Endothelial cell of umbilical vein (primary cell): Measurements from ENCODE around the gene DDX55. TPM values are rescaled to one million over a fixed set of nuclear protein-coding genes. Genes with fewer than 3 reads are reported as not detected.

Experiments used
- BruUV-seq: library from RNA; stranded (reverse); fragments of 400-500 nt; replicated peaks from 2 replicates; lab custom pipeline; 2021; lab: Mats Ljungman, UMichigan
- CTCF ChIA-PET: fragments of 300-600, 350-600 bp; sonication (Branson Sonifier 250); formaldehyde crosslinking; loops from one replicate; lab custom pipeline; 2021; ENCODE audit warnings: antibody characterized with exemption, inconsistent platforms; lab: Charles Lee
- POLR2A ChIA-PET: fragments of 300-600, 350-600 bp; sonication (Branson Sonifier 250); formaldehyde crosslinking; loops from one replicate; lab custom pipeline; 2021; ENCODE audit warnings: antibody characterized with exemption, inconsistent platforms; lab: Charles Lee
- DNase-seq: peaks from one replicate; pipeline ENCODE4 v3.0.0-alpha.2; 2011; ENCODE audit warnings: low read depth, low spot score
- FAIRE-seq: peaks from 2 replicates; lab custom pipeline; 2011; peaks lifted over from hg19 to GRCh38; lab: Jason Lieb, UNC
- H2AFZ ChIP-seq: 2 replicates; pipeline ENCODE4 v1.6.0; 2012; ENCODE audit warnings: low read depth, low read length, control low read depth, inconsistent platforms
- H3K27ac ChIP-seq: 2 replicates; pipeline ENCODE4 v1.5.1; 2011; ENCODE audit warnings: low read depth, mild to moderate bottlenecking, control low read depth, low read length, moderate library complexity; ENCODE audit not compliant: insufficient read depth
- H3K27me3 ChIP-seq, 2 experiments: 2 replicates each; pipeline versions ENCODE4 v1.6.0 to v1.6.1; 2011; ENCODE audit warnings: low read length in 2 of 2, mixed read lengths in 1 of 2; ENCODE audit not compliant: control insufficient read depth in 2 of 2, insufficient read depth in 2 of 2
- H3K36me3 ChIP-seq, 2 experiments: 2 replicates in 1 of 2; 3 replicates in 1 of 2; pipeline ENCODE4 v1.5.1; 2011; ENCODE audit warnings: low read length in 2 of 2, mild to moderate bottlenecking in 1 of 2, moderate library complexity in 1 of 2; ENCODE audit not compliant: control insufficient read depth in 2 of 2, insufficient read depth in 2 of 2; ENCODE audit errors: extremely low read depth in 1 of 2
- H3K4me1 ChIP-seq: 3 replicates; pipeline ENCODE4 v1.5.1; 2011; ENCODE audit warnings: mild to moderate bottlenecking, low read length; ENCODE audit not compliant: control insufficient read depth, insufficient read depth; ENCODE audit errors: extremely low read depth
- H3K4me2 ChIP-seq: 2 replicates; pipeline ENCODE4 v1.6.1; 2011; ENCODE audit warnings: low read length, control low read depth, mixed read lengths; ENCODE audit not compliant: insufficient read depth
- H3K4me3 ChIP-seq, 3 experiments: fragments of 200-600 bp in 1 of 3; sonication (generic), shearing (Covaris generic) in 1 of 3; replicated peaks in 1 of 3; 2 replicates each; pipeline ENCODE4 v1.5.1; 2011 to 2016; ENCODE audit warnings: control low read depth in 3 of 3, low read length in 3 of 3, mild to moderate bottlenecking in 2 of 3, inconsistent platforms in 1 of 3, low read depth in 1 of 3, moderate library complexity in 1 of 3; ENCODE audit not compliant: insufficient read depth in 1 of 3
- H3K79me2 ChIP-seq: 2 replicates; pipeline ENCODE4 v1.6.0; 2012; ENCODE audit warnings: low read length, inconsistent platforms; ENCODE audit not compliant: control insufficient read depth, insufficient read depth
- H3K9ac ChIP-seq: replicated peaks from 2 replicates; pipeline ENCODE3; 2011; ENCODE audit warnings: low read length, control low read depth; ENCODE audit not compliant: insufficient read depth; ENCODE audit errors: extremely low read depth
- H3K9me1 ChIP-seq: replicated peaks from 3 replicates; pipeline ENCODE4 v1.6.0; 2011; ENCODE audit warnings: mild to moderate bottlenecking, low read length; ENCODE audit not compliant: control insufficient read depth, insufficient read depth; ENCODE audit errors: extremely low read depth
- H3K9me3 ChIP-seq: replicated peaks from 2 replicates; pipeline ENCODE4 v1.5.1; 2012; ENCODE audit warnings: low read length, inconsistent platforms; ENCODE audit not compliant: control insufficient read depth, insufficient read depth
- H4K20me1 ChIP-seq: replicated peaks from 2 replicates; pipeline ENCODE3; 2011; ENCODE audit warnings: mild to moderate bottlenecking, low read length; ENCODE audit not compliant: control insufficient read depth, insufficient read depth; ENCODE audit errors: extremely low read depth
- EZH2 ChIP-seq: IDR thresholded peaks from 2 replicates; pipeline ENCODE4 v1.6.1; 2012; ENCODE audit warnings: borderline replicate concordance, low read depth, mild to moderate bottlenecking, moderate library complexity, low read length, inconsistent platforms; ENCODE audit not compliant: severe bottlenecking
- FOS ChIP-seq: IDR thresholded peaks from 2 replicates; pipeline ENCODE4 v1.6.1; 2011; ENCODE audit warnings: mild to moderate bottlenecking, low read length, moderate library complexity, borderline replicate concordance; ENCODE audit not compliant: insufficient read depth
- GATA2 ChIP-seq: IDR thresholded peaks from 2 replicates; pipeline ENCODE4 v1.7.0; 2011; ENCODE audit warnings: low read depth, mild to moderate bottlenecking, moderate library complexity, mixed read lengths, low read length; ENCODE audit not compliant: insufficient read length, insufficient read depth
- JUN ChIP-seq: IDR thresholded peaks from 2 replicates; pipeline ENCODE4 v1.6.1; 2011; ENCODE audit warnings: borderline replicate concordance, low read depth; ENCODE audit not compliant: insufficient read length, insufficient read depth
- MYC ChIP-seq: IDR thresholded peaks from one replicate; pipeline ENCODE4 v1.6.1; 2011; ENCODE audit warnings: mild to moderate bottlenecking, low read depth, low read length
- POLR2A ChIP-seq: IDR thresholded peaks from 2 replicates; pipeline ENCODE4 v1.6.1; 2012; ENCODE audit warnings: low read depth, mild to moderate bottlenecking, control low read depth, low read length
- POLR2AphosphoS5 ChIP-seq: IDR thresholded peaks from 2 replicates; pipeline ENCODE4 v1.6.1; 2012; ENCODE audit warnings: low read depth, mild to moderate bottlenecking, control low read depth, low read length, moderate library complexity; ENCODE audit not compliant: insufficient read depth
- dilution Hi-C: fragments of 300-500 bp; cut with MboI; formaldehyde crosslinking; loops from one replicate; pipeline ENCODE4 v1.15.0; 2019; ENCODE audit warnings: low sequenced_read_pairs; ENCODE audit not compliant: extremely low pct_ligation_motif_present
- intact Hi-C: fragments of 100-400 bp; cut with micrococcal nuclease; formaldehyde crosslinking; loops from one replicate; pipeline ENCODE4 v1.10.0; 2022
- polyA plus RNA-seq, 4 experiments: library from polyadenylated mRNA; depleted of rRNA in 3 of 4; stranded (reverse) in 3 of 4; unstranded in 1 of 4; fragments of >200 nt; gene quantifications; 2 replicates each; pipeline versions ENCODE4 v1.2.1 to v1.2.3, GENCODE V29; 2011 to 2012; ENCODE audit warnings: missing spikeins in 1 of 4
- total RNA-seq: library from RNA; stranded (reverse); gene quantifications from 2 replicates; pipeline ENCODE4 v1.2.3, GENCODE V29; 2021
- TF ChIP-seq, protein P1 (sequence below): IDR thresholded peaks from 2 replicates; pipeline ENCODE4 v1.6.1; 2011; ENCODE audit not compliant: insufficient read depth, insufficient read length
- TF ChIP-seq, protein P2 (sequence below), 2 donors: IDR thresholded peaks; 1 replicate in 1 of 2; 2 replicates in 1 of 2; pipeline ENCODE4 v1.5.1; 2011; ENCODE audit warnings: low read length in 2 of 2, mild to moderate bottlenecking in 2 of 2, moderate library complexity in 2 of 2, control low read depth in 1 of 2, inconsistent platforms in 1 of 2, low read depth in 1 of 2; ENCODE audit not compliant: insufficient read depth in 1 of 2; ENCODE audit errors: extremely low read depth in 1 of 2

The DDX55 gene
- total and polyA plus RNA-seq, 2 donors (not counting 3 experiments of a cell fraction or from before 2014, with no cell fraction given) = 17.8 to 25.9 TPM

DNA sequence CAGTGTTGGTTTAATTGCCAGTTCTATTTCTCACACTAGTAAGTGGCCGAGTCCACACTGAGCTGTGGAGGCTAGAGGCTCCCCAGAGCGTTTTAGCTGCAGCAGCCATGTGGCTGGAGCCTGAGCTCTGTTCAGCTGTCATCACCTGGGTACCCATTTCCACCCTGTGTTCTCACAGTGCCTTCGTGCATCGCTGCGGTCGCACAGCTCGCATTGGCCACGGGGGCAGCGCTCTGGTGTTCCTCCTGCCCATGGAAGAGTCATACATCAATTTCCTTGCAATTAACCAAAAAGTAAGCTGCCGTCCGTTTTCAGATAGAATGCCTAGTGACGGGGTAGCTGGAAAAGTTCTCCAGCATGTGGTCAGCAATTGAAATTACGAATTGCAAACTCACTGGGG lies 15.7 kb downstream of the DDX55 start:
- Histone ChIP-seq H3K9me3 (no peaks in the 10 kb centered on the region), H3K27me3 (no peaks in the 10 kb centered on the region), H3K79me2 (peaks cover 2% of the 10 kb centered on the region), H3K9ac (no peak overlapping the region), H3K27ac (no peak overlapping the region), H3K36me3 (peaks cover 34 to 35% of the 10 kb centered on the region in 2 experiments), H2AFZ (no peak overlapping the region), H4K20me1 (no peaks in the 10 kb centered on the region), H3K4me3 (no peak overlapping the region), H3K9me1 (no peaks in the 10 kb centered on the region), H3K4me2 (no peak overlapping the region), H3K4me1 (no peaks in the 10 kb centered on the region)
- TF ChIP-seq JUN (no peak), POLR2A (no peak), MYC (no peak)
- TF ChIP-seq, protein P1, sequence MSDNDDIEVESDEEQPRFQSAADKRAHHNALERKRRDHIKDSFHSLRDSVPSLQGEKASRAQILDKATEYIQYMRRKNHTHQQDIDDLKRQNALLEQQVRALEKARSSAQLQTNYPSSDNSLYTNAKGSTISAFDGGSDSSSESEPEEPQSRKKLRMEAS = no peak
- TF ChIP-seq, protein P2, sequence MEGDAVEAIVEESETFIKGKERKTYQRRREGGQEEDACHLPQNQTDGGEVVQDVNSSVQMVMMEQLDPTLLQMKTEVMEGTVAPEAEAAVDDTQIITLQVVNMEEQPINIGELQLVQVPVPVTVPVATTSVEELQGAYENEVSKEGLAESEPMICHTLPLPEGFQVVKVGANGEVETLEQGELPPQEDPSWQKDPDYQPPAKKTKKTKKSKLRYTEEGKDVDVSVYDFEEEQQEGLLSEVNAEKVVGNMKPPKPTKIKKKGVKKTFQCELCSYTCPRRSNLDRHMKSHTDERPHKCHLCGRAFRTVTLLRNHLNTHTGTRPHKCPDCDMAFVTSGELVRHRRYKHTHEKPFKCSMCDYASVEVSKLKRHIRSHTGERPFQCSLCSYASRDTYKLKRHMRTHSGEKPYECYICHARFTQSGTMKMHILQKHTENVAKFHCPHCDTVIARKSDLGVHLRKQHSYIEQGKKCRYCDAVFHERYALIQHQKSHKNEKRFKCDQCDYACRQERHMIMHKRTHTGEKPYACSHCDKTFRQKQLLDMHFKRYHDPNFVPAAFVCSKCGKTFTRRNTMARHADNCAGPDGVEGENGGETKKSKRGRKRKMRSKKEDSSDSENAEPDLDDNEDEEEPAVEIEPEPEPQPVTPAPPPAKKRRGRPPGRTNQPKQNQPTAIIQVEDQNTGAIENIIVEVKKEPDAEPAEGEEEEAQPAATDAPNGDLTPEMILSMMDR (IDR thresholded peaks at IDR 0.05; ENCODE audit: extremely low read depth in 1 of 2, insufficient read depth in 1 of 2, low read depth in 1 of 2, low read length in 2 of 2) = no peak
- dilution Hi-C loops (loop anchor here (25.0 kb wide), 1 partner anchor 330 kb away; no protein-coding TSS in a partner anchor), intact Hi-C loops (loop anchor here (5.0 kb wide), 1 partner anchor 575 kb away; no protein-coding TSS in a partner anchor)
- POLR2A ChIA-PET = no interaction called here
- BruUV-seq = no TSS peak
- CTCF ChIA-PET = interaction anchor here (0.7 to 2.0 kb wide), 2 partner anchors 16 to 614 kb away, joined by 3 to 6 read pairs; partner anchors contain the start of gene DDX55
- DNase-seq (no peak), FAIRE-seq (no peak)

GRCh38 chr12:123621101-123621500 lies 19.2 kb downstream of the DDX55 start:
- Histone ChIP-seq H3K27me3 (no peaks in the 10 kb centered on the region), H3K36me3 (peaks cover 30 to 33% of the 10 kb centered on the region in 2 experiments), H3K27ac (no peak overlapping the region), H3K4me3 (no peak overlapping the region), H3K9me3 (no peaks in the 10 kb centered on the region), H3K4me2 (no peak overlapping the region), H3K9me1 (no peaks in the 10 kb centered on the region), H4K20me1 (no peaks in the 10 kb centered on the region), H3K9ac (no peak overlapping the region), H3K4me1 (no peaks in the 10 kb centered on the region), H2AFZ (no peak overlapping the region), H3K79me2 (peaks cover 2% of the 10 kb centered on the region)
- dilution Hi-C loops = loop anchor here (10.0 to 25.0 kb wide), 2 partner anchors 226 to 334 kb away; no protein-coding TSS in a partner anchor
- CTCF ChIA-PET = interaction anchor here (0.6 kb wide), 1 partner anchor 619 kb away, joined by 3 read pairs; no protein-coding TSS in a partner anchor
- POLR2A ChIA-PET = no interaction called here
- BruUV-seq = TSS peak; percentile 51
- TF ChIP-seq EZH2 (no peak), POLR2A (no peak), MYC (no peak), FOS (no peak), JUN (no peak), POLR2AphosphoS5 (no peak), GATA2 (no peak)
- TF ChIP-seq, protein P2 (IDR thresholded peaks at IDR 0.05; ENCODE audit: extremely low read depth in 1 of 2, insufficient read depth in 1 of 2, low read depth in 1 of 2, low read length in 2 of 2) = no peak
- TF ChIP-seq, protein P1 = no peak
- intact Hi-C loops = no loop called here
- DNase-seq = no peak
- FAIRE-seq = no peak
